Smooth muscle cell (in vitro differentiated cells): ENCODE data around the gene PIN1. TPM values are rescaled to one million over a fixed set of nuclear protein-coding genes. Genes with fewer than 3 reads are reported as not detected.
A peak's percentile ranks its signal among the peaks of the same experiment; 100 is the strongest.

Experiments used
- DNase-seq: peaks from one replicate; lab custom pipeline; 2025; ENCODE audit not compliant: unreplicated experiment; lab: John Stamatoyannopoulos, UW
- H2AFZ ChIP-seq: fragments of 200-600 bp; sonication (generic); 2 replicates; pipeline ENCODE4 v1.6.0; 2016; ENCODE audit warnings: antibody characterized with exemption, low read depth, mild to moderate bottlenecking
- H3F3A ChIP-seq: fragments of 200-600 bp; sonication (generic); 2 replicates; pipeline ENCODE4 v1.6.0; 2017; ENCODE audit warnings: antibody characterized with exemption, low read depth
- H3K27ac ChIP-seq: fragments of 200-600 bp; sonication (generic); 2 replicates; pipeline ENCODE4 v1.5.1; 2016; ENCODE audit warnings: low read depth, mild to moderate bottlenecking
- H3K27me3 ChIP-seq: fragments of 200-600 bp; sonication (generic); 2 replicates; pipeline ENCODE4 v1.6.1; 2016; ENCODE audit warnings: low read depth, mild to moderate bottlenecking
- H3K36me3 ChIP-seq: fragments of 200-600 bp; sonication (generic); 2 replicates; pipeline ENCODE4 v1.5.1; 2016; ENCODE audit warnings: low read depth
- H3K4me1 ChIP-seq: fragments of 200-600 bp; sonication (generic); 2 replicates; pipeline ENCODE4 v1.5.1; 2016; ENCODE audit warnings: low read depth
- H3K4me2 ChIP-seq: fragments of 200-600 bp; sonication (generic); 2 replicates; pipeline ENCODE4 v1.6.0; 2016; ENCODE audit warnings: mild to moderate bottlenecking
- H3K4me3 ChIP-seq: fragments of 200-600 bp; sonication (generic); 2 replicates; pipeline ENCODE4 v1.5.1; 2016; ENCODE audit warnings: mild to moderate bottlenecking
- H3K79me2 ChIP-seq: fragments of 200-600 bp; sonication (generic); 2 replicates; pipeline ENCODE4 v1.6.0; 2016; ENCODE audit warnings: low read depth, mild to moderate bottlenecking
- H3K9ac ChIP-seq: fragments of 200-600 bp; sonication (generic); 2 replicates; pipeline ENCODE4 v1.6.0; 2016; ENCODE audit warnings: low read depth
- H3K9me3 ChIP-seq: fragments of 200-600 bp; sonication (generic); replicated peaks from 2 replicates; pipeline ENCODE4 v1.5.1; 2016; ENCODE audit warnings: low read depth
- H4K20me1 ChIP-seq: fragments of 200-600 bp; sonication (generic); 2 replicates; pipeline ENCODE4 v1.6.0; 2016; ENCODE audit warnings: low read depth
- CTCF ChIP-seq: fragments of 200-600 bp; sonication (generic); IDR thresholded peaks from 2 replicates; pipeline ENCODE4 v1.5.1; 2017; ENCODE audit warnings: borderline replicate concordance, mild to moderate bottlenecking, antibody characterized with exemption; ENCODE audit not compliant: insufficient read depth, poor library complexity, severe bottlenecking
- WGBS: methylation state at CpG from one replicate; pipeline ENCODE4 v1.1.7; 2016; ENCODE audit warnings: low lambda C conversion rate; 5-methylcytosine and 5-hydroxymethylcytosine counted together
- polyA plus RNA-seq: library from polyadenylated mRNA; unstranded; fragments of >200 nt; fragmentation: Nextera tagmentation; extraction: Ambion mirVana; gene quantifications from 2 replicates; pipeline ENCODE4 v1.2.1, GENCODE V29; 2016
- total RNA-seq: library from RNA; depleted of rRNA; stranded (reverse); fragments of >200 nt; gene quantifications from 2 replicates; pipeline ENCODE4 v1.2.3, GENCODE V29; 2014

Gene PIN1
- total and polyA plus RNA-seq, 2 experiments from 2014 or later = 68.0 to 127 TPM

- Histone ChIP-seq H3K4me3 (peak overlapping the region; percentile 88), H4K20me1 (no peaks in the 10 kb centered on the region), H3K4me2 (peak overlapping the region; percentile 81), H3K4me1 (peaks cover 13% of the 10 kb centered on the region), H3F3A (peaks cover 38% of the 10 kb centered on the region), H3K9ac (peak overlapping the region; percentile 79), H2AFZ (no peak overlapping the region), H3K27ac (peak overlapping the region; percentile 91), H3K36me3 (no peaks in the 10 kb centered on the region), H3K79me2 (no peaks in the 10 kb centered on the region), H3K9me3 (no peaks in the 10 kb centered on the region), H3K27me3 (no peaks in the 10 kb centered on the region)
- WGBS = 6% methylated on average over 14 of the region's 50 CpGs
- peak; percentile 99 for DNase-seq
- no peak for TF ChIP-seq CTCF
Observed at GRCh38 chr19:9791552-9792205, 43.4 kb upstream of the PIN1 start.

- no peaks in the 10 kb centered on the region for H3K79me2 ChIP-seq
- DNase-seq = peak; percentile 99
- under 1% methylated on average over 26 of the region's 70 CpGs for WGBS
- peak overlapping the region; percentile 85 for H3K9ac ChIP-seq
- H3K36me3 ChIP-seq = no peaks in the 10 kb centered on the region
- TF ChIP-seq CTCF = no peak
- no peaks in the 10 kb centered on the region for H4K20me1 ChIP-seq
- H3K9me3 ChIP-seq = no peaks in the 10 kb centered on the region
- peak overlapping the region; percentile 92 for H3K4me2 ChIP-seq
- H3F3A ChIP-seq = peaks cover 34% of the 10 kb centered on the region
- H3K27me3 ChIP-seq = no peaks in the 10 kb centered on the region
- H3K4me1 ChIP-seq = peaks cover 13% of the 10 kb centered on the region
- peak overlapping the region; percentile 91 for H3K27ac ChIP-seq
- peak overlapping the region; percentile 96 for H2AFZ ChIP-seq
- peak overlapping the region; percentile 88 for H3K4me3 ChIP-seq
Observed at GRCh38 chr19:9792206-9793070, 42.7 kb upstream of the PIN1 start.

GRCh38 chr19:9793071-9793591, 42.0 kb upstream of the PIN1 start:
- no peaks in the 10 kb centered on the region for H3K36me3 ChIP-seq
- H3K79me2 ChIP-seq = no peaks in the 10 kb centered on the region
- no peaks in the 10 kb centered on the region for H4K20me1 ChIP-seq
- H3K4me3 ChIP-seq = peak overlapping the region; percentile 88
- peak; percentile 83 for DNase-seq
- H3K4me2 ChIP-seq = peak overlapping the region; percentile 92
- peaks cover 27% of the 10 kb centered on the region for H3F3A ChIP-seq
- 19% methylated on average over 36 of the region's 36 CpGs for WGBS
- peak overlapping the region; percentile 85 for H3K9ac ChIP-seq
- H3K9me3 ChIP-seq = no peaks in the 10 kb centered on the region
- H3K4me1 ChIP-seq = peaks cover 13% of the 10 kb centered on the region
- H3K27me3 ChIP-seq = no peaks in the 10 kb centered on the region
- peak overlapping the region; percentile 91 for H3K27ac ChIP-seq
- peak overlapping the region; percentile 96 for H2AFZ ChIP-seq
- TF ChIP-seq CTCF = no peak
